ENCODE data around the gene ARMC12.

GRCh38 chr6:35687658-35688604 is 48.9 kb upstream of the ARMC12 start:
- peak in 1 of 6 experiments; percentile 3 for TF ChIP-seq CTCF (IDR thresholded peaks at IDR 0.05)
- TF ChIP-seq POLR2A (IDR thresholded peaks at IDR 0.05), result peak in 1 of 2 donors; percentile 67

Data from thyroid gland (tissue), 4 donors.